ENCODE results near the gene EHMT1. TPM values are rescaled to one million over a fixed set of nuclear protein-coding genes. Genes with fewer than 3 reads are reported as not detected.

The EHMT1 gene
- total RNA-seq, 2 donors from 2014 or later, result 67.5 to 69.3 TPM

DNA sequence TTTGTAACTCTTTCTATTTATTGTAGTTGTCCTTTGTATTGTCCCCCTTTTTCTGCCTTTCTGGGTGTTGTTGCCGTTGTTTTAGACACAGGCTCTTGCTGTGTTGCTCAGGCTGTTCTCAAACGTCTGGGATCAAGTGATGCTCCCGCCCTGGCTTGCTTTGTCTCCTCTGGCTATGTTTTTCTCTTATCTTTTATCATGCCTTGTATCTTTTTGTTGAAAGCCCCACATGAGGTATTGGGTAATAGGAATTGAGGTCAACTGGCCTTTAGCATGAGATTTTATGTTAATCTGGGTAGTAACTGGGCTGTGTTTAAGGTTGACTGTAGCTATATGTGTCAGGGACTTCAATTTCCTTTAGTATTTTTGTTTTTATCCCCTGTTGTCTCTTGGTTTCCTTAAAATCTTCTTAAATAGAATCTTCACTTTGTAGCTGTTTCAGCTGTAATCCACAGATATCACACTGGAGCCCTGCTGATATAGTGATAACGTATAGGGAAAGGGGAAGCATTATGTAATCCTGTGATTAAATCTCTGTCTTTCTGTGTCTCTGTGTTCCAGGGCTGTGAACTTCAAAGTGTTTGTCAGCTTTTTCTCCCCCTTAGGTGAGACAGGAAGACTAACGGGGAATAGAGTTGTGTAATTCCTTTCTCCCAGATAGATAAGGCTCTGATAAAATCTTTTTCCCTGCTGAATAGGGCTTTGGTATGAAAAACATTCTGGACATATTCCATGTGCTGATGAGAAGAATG lies 232.9 kb downstream of the EHMT1 start:
- ATAC-seq (replicated peaks in 1 of 2) (no peak), DNase-seq (no peak)
- Mint-ChIP-seq H3K27ac (no peak overlapping the region), H3K9me3 (peaks cover 10 to 14% of the 10 kb centered on the region in 2 donors), H3K4me3 (no peak overlapping the region), H3K4me1 (ENCODE audit: low read depth) (no peaks in the 10 kb centered on the region), H3K36me3 (ENCODE audit: insufficient read depth in 2 of 2) (peaks cover 9 to 16% of the 10 kb centered on the region in 2 donors), H3K27me3 (ENCODE audit: low read depth) (no peaks in the 10 kb centered on the region)

DNA sequence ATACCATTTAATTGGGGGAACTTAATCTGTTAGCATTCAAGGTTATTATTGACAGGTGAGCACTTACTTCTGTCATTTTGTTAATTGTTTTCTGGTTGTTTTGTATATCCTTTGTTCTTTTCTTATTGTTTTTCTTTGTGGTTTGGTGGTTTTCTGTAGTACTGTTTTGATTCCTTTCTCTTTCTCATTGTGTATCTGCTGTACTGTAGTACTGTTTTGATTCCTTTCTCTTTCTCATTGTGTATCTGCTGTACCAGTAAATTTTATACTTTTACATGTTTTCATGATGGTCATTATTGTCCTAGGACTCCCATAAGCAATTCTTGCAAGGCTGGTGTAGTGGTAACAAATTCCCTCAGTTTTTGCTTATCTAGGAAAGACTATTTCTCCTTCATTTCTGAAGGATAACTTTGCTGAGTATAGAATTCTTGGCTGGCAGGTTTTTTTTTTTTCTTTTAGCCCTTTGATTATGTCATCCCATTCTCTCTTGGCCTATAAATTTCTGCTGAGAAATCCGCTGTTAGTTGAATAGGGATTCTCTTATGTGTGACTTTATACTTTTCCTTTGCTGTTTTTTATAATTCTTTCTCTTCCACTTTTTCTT lies 234.7 kb downstream of the EHMT1 start:
- H3K9me3 Mint-ChIP-seq, result peaks cover 10 to 14% of the 10 kb centered on the region in 2 donors
- peaks cover 9 to 16% of the 10 kb centered on the region in 2 donors for H3K36me3 Mint-ChIP-seq (ENCODE audit: insufficient read depth in 2 of 2)
- ATAC-seq (replicated peaks in 1 of 2) (peak; percentile 51 to 56), DNase-seq (no peak)
- no peak overlapping the region for H3K4me3 Mint-ChIP-seq
- no peak overlapping the region for H3K27ac Mint-ChIP-seq
- H3K27me3 Mint-ChIP-seq (ENCODE audit: low read depth), result no peaks in the 10 kb centered on the region
- H3K4me1 Mint-ChIP-seq (ENCODE audit: low read depth), result no peaks in the 10 kb centered on the region

DNA sequence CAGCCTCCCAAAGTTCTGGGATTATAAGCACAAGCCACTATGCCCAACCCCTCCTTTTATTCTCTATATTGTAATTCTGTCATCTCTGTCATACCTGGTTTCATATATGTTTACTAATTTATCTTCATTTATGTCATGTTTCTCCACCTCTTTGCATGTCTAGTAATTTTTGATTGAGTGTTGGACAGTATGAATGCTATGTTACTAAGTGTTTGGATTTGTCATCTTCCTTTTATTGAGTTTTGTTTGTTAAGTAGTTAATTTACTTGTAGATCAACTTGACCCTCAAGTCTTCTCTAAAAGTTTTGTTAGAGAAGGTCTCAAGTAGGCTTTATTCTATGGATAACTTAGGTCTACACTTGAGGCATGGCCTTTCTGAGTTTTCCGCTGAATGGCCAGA lies 241.6 kb downstream of the EHMT1 start:
- ATAC-seq (replicated peaks in 1 of 2) (no peak), DNase-seq (no peak)
- no peak overlapping the region for H3K27ac Mint-ChIP-seq
- peaks cover 7% of the 10 kb centered on the region for H3K27me3 Mint-ChIP-seq (ENCODE audit: low read depth)
- peaks cover 16 to 19% of the 10 kb centered on the region in 2 donors for H3K36me3 Mint-ChIP-seq (ENCODE audit: insufficient read depth in 2 of 2)
- H3K9me3 Mint-ChIP-seq, result peaks cover 14 to 15% of the 10 kb centered on the region in 2 donors
- no peak overlapping the region for H3K4me3 Mint-ChIP-seq
- no peaks in the 10 kb centered on the region for H3K4me1 Mint-ChIP-seq (ENCODE audit: low read depth)

DNA sequence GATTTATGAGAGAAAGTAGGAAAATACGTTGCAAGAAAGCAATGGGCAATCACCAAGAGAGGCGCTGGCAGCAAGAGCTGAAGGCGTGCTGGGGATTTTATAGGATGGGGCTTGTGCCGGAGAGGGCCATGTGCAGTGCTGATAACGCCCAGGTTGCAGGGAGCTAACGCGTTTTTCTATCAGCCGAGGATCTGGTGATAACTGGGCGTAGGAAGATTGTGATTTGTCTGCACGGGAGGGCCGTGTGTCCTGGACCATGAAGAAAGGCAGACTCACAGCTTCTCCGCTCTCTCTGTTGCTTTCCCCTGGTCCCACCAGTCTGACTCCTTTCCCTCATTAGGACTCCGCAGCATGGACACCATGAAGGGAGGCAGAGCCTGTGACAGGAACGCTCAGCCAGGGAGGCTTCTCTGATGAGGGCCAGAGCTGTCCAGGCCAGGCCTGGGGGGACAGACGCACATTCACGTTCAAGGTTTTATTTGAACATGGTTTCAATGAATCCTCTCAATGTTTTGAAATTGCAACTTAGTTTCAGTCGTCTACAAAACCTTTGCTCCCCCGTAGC lies 246.9 kb downstream of the EHMT1 start:
- Mint-ChIP-seq H3K27ac (no peak overlapping the region), H3K27me3 (ENCODE audit: low read depth) (peaks cover 16% of the 10 kb centered on the region), H3K36me3 (ENCODE audit: insufficient read depth in 2 of 2) (peaks cover 6 to 8% of the 10 kb centered on the region in 2 donors), H3K9me3 (peaks cover 0 to 6% of the 10 kb centered on the region in 2 donors), H3K4me3 (no peak overlapping the region), H3K4me1 (ENCODE audit: low read depth) (no peaks in the 10 kb centered on the region)
- ATAC-seq (replicated peaks in 1 of 2) (no peak), DNase-seq (no peak)

DNA sequence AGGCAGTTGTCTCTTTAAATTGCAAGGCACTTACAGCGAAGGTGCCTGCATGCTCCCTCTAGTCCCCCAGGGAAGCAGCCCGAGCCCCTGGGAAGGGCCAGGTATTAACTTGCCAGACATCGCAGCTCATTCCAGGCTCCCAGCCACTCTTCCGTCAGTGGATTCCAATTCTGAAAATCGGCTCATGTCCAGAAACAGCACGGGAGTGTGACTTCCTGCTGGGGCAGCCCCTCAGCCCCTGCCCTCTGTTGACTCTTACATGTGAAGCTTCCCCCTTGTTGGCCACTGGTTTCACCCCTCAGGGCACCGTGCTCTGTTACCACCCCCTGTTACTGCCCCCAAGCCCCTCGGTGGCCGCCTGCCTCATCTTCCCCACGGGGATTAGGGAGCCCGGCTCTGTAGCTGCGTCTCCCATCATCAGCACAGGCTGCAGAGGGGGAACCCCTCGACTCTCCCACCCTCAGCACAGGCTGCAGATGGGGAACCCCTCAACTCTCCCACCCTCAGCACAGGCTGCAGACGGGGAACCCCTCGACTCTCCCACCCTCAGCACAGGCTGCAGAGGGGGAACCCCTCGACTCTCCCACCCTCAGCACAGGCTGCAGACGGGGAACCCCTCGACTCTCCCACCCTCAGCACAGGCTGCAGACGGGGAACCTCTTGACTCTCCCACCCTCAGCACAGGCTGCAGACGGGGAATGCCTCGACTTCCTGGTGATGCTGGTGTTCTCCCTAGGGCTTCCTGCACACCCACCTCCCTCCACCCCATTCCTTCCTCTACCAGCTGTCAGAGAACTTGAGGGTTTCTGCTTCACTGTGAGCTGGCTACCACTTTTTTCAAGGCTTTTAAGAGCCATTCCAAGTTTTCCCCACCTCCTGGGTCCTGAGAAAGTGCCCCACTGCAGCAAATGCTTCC lies 247.7 kb downstream of the EHMT1 start:
- Mint-ChIP-seq H3K9me3 (peaks cover 0 to 6% of the 10 kb centered on the region in 2 donors), H3K27me3 (ENCODE audit: low read depth) (peaks cover 16% of the 10 kb centered on the region), H3K36me3 (ENCODE audit: insufficient read depth in 2 of 2) (peaks cover 6% of the 10 kb centered on the region in 2 donors)

DNA sequence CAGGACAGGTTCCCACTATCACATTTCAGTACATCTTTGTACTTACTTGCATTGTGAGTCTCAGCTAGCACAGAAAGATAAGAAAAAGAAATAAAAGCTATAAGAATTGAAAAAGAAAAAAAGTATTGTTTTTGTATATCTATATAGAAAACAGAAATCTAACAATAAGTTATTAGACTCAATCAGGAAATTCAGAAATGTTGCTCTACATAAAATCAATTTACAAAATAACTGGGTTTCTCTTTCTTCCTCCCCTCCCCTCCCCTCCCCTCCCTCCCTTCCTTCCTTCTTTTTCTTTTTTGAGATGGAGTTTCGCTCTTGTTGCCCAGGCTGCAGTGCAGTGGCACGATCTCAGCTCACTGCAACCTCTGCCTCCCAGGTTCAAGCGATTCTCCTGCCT lies 251.6 kb downstream of the EHMT1 start:
- Mint-ChIP-seq H3K9me3 (no peaks in the 10 kb centered on the region), H3K36me3 (ENCODE audit: insufficient read depth in 2 of 2) (no peaks in the 10 kb centered on the region), H3K4me3 (no peak overlapping the region), H3K27me3 (ENCODE audit: low read depth) (peaks cover 14% of the 10 kb centered on the region), H3K4me1 (ENCODE audit: low read depth) (no peaks in the 10 kb centered on the region), H3K27ac (no peak overlapping the region)
- ATAC-seq (replicated peaks in 1 of 2) (no peak), DNase-seq (no peak)

More for the DNA sequence above, 247.7 kb downstream of the EHMT1 start:
- no peak for DNase-seq
- Mint-ChIP-seq H3K4me3 (no peak overlapping the region), H3K27ac (no peak overlapping the region), H3K4me1 (ENCODE audit: low read depth) (no peaks in the 10 kb centered on the region)
- ATAC-seq (replicated peaks in 1 of 2), result no peak

DNA sequence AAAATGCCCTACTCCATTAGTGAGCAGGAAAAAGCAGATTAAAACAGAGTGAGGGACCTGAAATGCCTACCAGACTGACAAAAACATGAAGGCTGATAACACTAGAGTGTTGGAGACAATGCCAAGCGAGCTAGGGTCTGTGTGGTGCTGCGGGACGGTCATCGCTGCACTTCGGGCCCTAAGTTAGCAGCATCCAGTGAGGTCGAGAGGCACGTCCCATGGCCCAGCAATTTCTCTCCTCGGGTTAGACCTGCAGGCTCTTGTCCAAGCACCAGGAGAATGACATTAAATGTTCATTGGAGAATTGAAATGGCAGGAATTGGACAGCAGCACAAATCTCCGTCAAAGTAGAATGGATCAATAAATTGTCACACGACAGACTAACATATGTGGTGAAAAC lies 253.5 kb downstream of the EHMT1 start:
- peaks cover 1 to 2% of the 10 kb centered on the region in 2 donors for H3K36me3 Mint-ChIP-seq (ENCODE audit: insufficient read depth in 2 of 2)
- H3K27ac Mint-ChIP-seq, result no peak overlapping the region
- ATAC-seq (replicated peaks in 1 of 2) (no peak), DNase-seq (no peak)
- H3K9me3 Mint-ChIP-seq, result peaks cover 0 to 1% of the 10 kb centered on the region in 2 donors
- H3K4me3 Mint-ChIP-seq, result no peak overlapping the region
- H3K4me1 Mint-ChIP-seq (ENCODE audit: low read depth), result peaks cover 4% of the 10 kb centered on the region
- peaks cover 28% of the 10 kb centered on the region for H3K27me3 Mint-ChIP-seq (ENCODE audit: low read depth)

DNA sequence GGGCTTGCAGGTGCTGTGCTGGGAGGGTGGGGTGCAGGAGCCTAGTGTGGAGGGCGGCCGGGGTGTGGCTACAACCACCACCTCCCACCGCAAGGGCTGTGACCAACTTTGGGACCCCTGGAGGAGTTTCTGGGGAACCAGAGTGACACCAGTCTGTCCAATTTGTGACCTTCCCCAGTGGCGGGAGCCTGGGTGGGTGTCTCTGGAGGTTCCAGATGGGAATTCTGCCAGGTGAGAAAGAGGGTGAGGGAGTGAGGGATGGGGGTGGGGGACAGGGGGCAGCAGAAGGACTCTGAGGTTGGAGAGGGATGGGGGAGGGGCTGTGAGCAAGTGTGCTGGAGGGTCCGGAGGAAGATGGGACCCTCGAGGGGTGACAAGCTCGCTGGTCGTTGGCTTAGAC lies 254.6 kb downstream of the EHMT1 start:
- Mint-ChIP-seq H3K27ac (no peak overlapping the region), H3K36me3 (ENCODE audit: insufficient read depth in 2 of 2) (peaks cover 1 to 2% of the 10 kb centered on the region in 2 donors), H3K27me3 (ENCODE audit: low read depth) (peaks cover 20% of the 10 kb centered on the region), H3K4me1 (ENCODE audit: low read depth) (peaks cover 4% of the 10 kb centered on the region), H3K4me3 (no peak overlapping the region), H3K9me3 (peaks cover 0 to 1% of the 10 kb centered on the region in 2 donors)
- ATAC-seq (replicated peaks in 1 of 2) (no peak), DNase-seq (no peak)

DNA sequence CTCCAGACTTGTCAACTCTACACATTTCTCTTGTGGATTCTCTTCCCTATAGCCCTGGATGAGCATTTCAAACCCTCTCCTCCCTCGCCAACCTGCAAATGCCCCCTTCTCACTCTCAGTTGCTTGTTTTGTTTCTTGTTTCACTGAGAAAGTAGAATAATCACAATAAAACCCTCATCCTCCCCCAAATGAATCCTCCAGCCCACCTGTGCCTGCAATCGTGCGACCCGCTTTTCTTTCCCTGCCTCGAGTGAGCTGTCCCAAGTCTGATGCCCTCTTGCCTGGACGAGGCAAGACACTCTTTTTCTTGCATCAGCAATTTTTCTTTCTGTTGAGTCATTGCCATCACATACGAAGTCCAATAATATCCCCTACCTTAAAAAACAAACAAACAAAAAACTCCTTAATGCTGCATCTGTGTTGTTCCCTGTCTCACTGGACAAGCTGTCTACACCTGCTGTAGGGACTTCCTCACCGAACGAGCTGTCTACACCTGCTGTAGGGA lies 255.1 kb downstream of the EHMT1 start:
- peaks cover 1 to 2% of the 10 kb centered on the region in 2 donors for H3K36me3 Mint-ChIP-seq (ENCODE audit: insufficient read depth in 2 of 2)
- no peak overlapping the region for H3K27ac Mint-ChIP-seq
- H3K4me3 Mint-ChIP-seq, result no peak overlapping the region
- H3K9me3 Mint-ChIP-seq, result peaks cover 0 to 1% of the 10 kb centered on the region in 2 donors
- H3K4me1 Mint-ChIP-seq (ENCODE audit: low read depth), result peaks cover 4% of the 10 kb centered on the region
- peaks cover 20% of the 10 kb centered on the region for H3K27me3 Mint-ChIP-seq (ENCODE audit: low read depth)
- DNase-seq, result no peak
- ATAC-seq (replicated peaks in 1 of 2), result no peak

DNA sequence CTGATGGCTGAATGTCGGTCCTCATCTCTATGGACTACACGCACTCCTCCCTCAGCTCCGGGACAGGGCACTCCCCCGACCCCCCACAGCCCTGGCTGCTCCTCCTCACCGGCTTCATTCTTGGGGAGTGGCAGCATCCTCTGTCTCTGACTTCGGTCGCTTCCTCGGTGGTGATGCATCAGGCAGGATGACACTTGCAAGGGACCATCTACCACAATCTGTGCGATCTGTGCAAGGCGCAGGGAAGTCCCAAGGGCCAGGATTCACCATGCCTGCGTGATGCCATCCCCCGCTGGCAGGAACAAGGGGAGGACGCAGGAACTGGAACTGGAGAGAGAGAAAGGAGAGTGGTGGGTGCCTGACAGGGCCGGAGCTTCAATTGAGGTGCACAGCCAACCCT lies 256.5 kb downstream of the EHMT1 start:
- Mint-ChIP-seq H3K9me3 (peaks cover 0 to 1% of the 10 kb centered on the region in 2 donors), H3K4me1 (ENCODE audit: low read depth) (peaks cover 4% of the 10 kb centered on the region), H3K27me3 (ENCODE audit: low read depth) (peaks cover 20% of the 10 kb centered on the region), H3K4me3 (no peak overlapping the region), H3K27ac (no peak overlapping the region), H3K36me3 (ENCODE audit: insufficient read depth in 2 of 2) (peaks cover 1 to 2% of the 10 kb centered on the region in 2 donors)
- DNase-seq (no peak), ATAC-seq (replicated peaks in 1 of 2) (no peak)

DNA sequence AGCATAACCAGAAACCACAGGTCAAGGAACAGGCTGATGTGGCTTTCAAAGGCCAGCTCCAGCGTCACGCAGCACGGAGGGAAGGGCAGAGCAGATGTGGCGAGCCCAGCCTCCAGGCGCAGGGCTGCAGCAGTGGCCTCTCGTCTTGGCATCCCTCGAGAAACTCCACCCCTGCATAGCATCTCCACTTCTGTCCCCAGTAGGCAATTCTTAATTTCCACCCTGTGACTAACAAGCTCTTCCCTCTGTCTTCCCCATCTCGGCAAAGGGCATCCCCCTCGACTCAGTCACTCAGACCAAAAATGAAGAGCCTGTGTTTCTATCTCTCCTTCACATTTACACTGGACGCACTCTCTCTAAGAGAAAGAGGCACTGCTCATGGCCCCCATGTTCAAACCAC lies 257.0 kb downstream of the EHMT1 start:
- peaks cover 1 to 2% of the 10 kb centered on the region in 2 donors for H3K36me3 Mint-ChIP-seq (ENCODE audit: insufficient read depth in 2 of 2)
- H3K4me3 Mint-ChIP-seq, result no peak overlapping the region
- peaks cover 4% of the 10 kb centered on the region for H3K4me1 Mint-ChIP-seq (ENCODE audit: low read depth)
- ATAC-seq (replicated peaks in 1 of 2) (no peak), DNase-seq (no peak)
- no peak overlapping the region for H3K27ac Mint-ChIP-seq
- H3K9me3 Mint-ChIP-seq, result peaks cover 0 to 1% of the 10 kb centered on the region in 2 donors
- H3K27me3 Mint-ChIP-seq (ENCODE audit: low read depth), result peaks cover 20% of the 10 kb centered on the region

DNA sequence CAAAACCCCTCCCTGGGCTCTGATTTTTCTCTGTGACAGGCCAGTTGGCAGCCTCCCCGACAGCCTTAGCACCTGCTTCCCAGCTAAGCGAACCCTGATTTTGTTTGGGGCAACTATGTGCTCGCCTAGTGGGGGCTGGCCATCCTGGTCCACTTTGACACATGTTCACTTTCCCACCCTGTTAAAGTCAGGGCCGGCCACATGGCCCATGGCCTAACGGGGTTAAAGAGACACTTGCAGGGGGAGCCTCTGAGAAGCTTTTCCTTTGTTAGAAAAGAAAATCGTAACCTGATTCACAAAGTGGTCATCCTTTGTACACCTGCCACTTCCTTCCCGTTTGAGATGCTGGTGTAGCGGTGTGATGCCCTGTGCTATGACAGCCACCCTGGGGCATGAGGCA lies 257.5 kb downstream of the EHMT1 start:
- ATAC-seq (replicated peaks in 1 of 2) (no peak), DNase-seq (no peak)
- H3K4me3 Mint-ChIP-seq, result peak overlapping the region; percentile 21 to 59
- H3K27me3 Mint-ChIP-seq (ENCODE audit: low read depth), result peaks cover 20% of the 10 kb centered on the region
- H3K27ac Mint-ChIP-seq, result no peak overlapping the region
- H3K9me3 Mint-ChIP-seq, result peaks cover 0 to 1% of the 10 kb centered on the region in 2 donors
- H3K4me1 Mint-ChIP-seq (ENCODE audit: low read depth), result peaks cover 4% of the 10 kb centered on the region
- peaks cover 1 to 2% of the 10 kb centered on the region in 2 donors for H3K36me3 Mint-ChIP-seq (ENCODE audit: insufficient read depth in 2 of 2)

All from activated T-cell treated with anti-CD3 and anti-CD28 coated beads, Interleukin-2, amount 50 U/mL, for 72 hours (primary cell).